HG02938 (cell line): ENCODE results near the gene MIEF1.

Source experiments
- ATAC-seq: cut with Tn5 transposase; IDR thresholded peaks from one replicate; pipeline ENCODE4 v1.9.1; 2021; ENCODE audit warnings: mild to moderate bottlenecking, moderate library complexity; ENCODE audit not compliant: unreplicated experiment

MIEF1 gene

DNA sequence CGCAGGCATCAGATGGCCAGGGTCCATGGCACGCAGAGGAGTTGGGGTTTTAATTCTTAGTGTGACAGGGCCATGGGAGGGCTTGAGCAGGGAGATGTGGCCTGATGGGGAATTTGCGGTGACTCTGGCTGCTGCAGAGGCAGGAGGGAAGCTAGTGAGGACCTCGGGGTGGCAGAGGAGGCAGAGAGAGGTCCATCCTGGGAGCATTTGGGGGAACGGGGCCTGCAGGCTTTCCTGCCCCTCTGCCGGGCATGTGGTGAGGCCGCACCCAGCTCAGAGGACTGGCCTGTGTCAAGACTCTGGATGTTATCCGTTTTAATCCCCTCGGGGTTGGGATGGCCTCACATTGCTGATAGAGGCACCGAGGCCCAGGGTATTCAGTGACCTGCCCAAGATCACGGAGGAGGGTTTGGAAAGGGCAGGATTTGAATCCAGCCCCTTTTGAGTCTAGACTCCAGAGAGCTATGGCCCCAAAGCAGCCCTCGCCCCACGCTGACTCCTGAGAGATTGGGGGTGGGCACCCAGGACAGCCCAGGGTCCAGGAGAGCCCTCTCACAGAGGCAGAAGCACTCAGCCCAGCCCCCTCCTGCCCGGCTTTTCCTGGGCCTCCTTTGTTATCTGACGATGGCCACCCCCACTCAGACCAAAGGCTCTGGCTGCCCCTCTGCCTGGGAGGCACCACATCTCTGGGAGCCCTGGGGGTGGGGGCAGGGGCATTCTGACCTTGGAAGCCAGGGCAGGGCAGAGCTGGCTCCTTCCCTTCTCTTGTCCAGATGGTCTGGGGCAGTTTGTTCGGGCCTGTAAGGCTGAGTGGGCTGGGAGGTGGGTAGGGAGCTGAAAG is 31.4 kb upstream of the MIEF1 start:
- ATAC-seq: no peak

DNA sequence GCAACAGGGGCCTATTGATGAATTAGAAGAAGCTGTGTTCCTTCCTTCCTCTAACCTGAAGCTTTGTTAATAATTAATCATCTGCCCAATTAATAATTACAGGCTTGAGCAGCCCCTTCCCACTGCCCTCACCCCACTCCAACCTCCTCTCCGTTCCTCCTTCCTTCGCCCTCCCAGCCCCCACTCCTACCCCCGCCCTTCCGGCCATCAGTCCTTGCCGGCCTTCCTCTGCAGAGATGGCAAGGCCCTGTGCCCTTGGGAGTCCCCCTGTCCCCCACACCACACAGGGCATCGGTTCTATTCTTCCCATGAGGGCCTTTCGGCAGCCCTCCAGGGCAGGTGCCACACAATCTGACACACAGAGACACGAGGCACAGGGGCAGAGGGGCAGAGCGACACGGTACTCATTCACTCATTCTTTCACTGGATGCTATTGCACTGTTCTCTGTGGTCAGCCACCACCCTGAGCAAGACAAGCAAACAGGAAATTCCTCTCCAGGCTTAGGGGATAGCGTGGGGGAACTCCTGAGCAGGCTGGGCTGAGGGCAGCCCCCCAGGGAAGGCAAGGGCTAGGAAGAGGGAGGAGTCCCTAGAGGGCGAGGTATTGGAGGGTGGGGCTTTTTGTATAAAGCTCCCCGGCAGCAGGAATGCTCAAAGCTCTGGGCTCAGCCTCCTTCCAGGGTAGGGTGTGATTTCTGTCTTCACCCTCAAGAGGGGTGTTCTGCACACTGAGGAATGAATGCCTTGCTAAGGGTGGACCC is 30.5 kb upstream of the MIEF1 start:
- peak; percentile 58 for ATAC-seq

DNA sequence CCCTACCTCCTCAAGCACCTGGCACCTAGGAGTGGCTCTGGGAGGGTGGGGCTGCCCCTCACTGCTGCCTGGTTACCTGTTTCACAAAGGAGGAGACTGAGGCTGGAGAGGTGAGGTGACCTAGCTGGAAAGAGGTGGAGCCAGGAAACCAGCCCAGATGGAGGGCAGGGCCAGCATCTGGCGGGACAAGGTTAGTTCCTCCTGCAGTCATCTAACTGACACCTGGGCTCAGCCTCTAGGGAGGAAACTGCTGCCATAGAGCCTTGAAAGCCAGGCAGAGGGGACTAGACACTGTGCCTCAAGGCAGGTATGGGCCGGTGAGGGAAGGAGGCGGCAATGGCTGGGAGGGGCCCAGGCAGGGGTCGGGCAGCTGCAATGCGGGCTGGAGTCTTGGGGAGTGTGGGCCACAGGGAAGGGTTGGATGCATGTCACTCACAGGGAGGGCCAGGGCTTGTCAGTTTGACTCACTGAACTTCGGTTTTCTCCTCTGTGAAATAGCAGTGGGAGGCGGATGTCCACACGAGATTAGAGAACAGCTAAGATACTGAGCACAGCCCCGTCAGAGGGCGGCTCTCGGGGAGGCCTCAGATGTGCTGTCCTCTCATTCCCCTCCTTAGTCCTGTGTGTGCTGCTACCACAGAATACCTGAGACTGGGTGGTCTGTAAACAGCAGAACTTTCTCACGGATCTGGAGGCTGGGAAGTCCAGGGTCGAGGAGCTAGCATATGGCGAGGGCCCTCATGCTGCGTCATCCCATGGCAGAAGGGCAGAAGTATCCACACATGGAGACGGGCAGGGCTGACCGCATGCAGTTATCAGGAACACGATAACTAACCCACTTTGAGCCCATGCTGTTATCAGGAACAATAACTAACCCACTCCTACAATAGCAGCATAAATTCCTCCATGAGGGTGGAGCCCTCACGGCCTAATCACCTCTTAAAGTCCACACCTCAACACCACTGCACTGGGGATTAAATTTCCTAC is 29.2 kb upstream of the MIEF1 start:
- ATAC-seq: no peak

DNA sequence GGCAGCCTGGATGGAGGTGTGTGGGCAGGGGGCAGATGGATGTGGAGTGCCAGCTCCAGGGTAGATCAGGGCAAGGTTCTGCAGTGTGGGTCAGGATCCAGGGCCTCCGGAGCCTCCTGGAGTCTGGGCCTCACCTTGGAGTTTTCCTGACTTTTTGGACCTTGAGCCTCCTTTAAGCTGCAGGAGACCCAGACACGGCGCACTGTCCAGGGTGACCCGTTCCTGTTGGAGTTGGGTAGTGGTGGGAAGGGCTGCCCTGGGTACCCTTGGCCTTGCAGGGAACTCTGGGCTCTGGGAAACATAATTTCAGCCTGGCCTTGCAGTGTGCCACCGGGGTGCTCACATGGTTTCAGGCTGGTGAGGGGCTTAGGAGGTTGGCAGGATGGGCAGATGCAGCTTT is 28.2 kb upstream of the MIEF1 start:
- ATAC-seq: no peak

DNA sequence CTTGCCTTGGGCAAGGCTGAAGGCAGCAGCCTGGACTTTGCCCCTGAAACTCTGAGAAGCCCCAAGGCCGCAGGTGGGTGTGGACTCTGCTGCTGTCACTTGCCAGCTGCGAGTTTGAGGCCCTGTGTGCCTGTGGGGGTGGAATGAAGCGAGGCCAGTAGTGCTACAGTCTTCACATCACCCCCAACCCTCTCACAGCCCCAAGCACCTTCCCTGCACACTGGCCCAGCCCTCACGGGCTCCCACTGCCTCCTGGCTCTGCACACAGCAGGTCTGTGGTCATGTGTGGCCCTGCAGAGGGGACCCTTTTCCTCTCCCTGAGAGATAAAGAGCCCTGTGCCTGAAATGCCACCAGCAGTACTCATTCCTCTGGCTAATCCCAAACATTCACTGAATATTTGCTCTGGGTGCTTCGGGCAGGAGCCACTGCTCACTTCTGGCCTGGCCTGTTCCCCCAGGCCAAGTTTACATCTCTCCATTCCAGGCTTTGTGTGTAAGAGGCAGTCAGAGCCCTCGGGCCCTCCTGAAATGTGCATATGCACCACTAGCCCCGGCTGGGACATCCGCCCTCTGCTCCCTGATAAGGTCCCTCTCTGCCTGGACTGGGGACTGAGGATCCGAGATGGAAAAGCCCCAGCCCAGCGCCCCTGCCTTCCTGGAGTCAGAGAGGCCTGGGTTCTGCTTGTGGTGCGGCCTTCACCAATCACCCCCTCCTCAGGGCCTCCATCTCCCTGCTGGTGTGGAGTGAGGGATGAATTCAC is 27.6 kb upstream of the MIEF1 start:
- no peak for ATAC-seq

DNA sequence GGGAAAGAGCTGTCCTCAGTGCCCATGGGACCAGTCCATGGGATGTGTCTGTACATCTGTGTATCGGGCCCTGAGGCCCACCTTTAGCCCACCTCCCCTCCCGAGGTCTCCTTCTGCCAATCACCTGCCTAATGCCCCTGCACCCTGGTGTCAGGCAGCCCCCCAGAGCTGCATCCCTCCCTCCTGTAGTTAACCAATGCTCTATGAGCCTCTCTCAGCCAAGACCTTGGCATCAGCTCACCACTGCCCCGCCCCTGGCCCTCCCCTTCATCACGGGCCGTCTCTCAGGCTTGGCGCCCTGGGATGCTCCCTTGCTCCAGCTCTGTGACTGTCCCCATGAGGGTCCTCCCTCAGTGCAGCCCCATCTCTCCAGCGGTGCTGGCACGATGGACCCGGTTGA is 26.8 kb upstream of the MIEF1 start:
- ATAC-seq: no peak

DNA sequence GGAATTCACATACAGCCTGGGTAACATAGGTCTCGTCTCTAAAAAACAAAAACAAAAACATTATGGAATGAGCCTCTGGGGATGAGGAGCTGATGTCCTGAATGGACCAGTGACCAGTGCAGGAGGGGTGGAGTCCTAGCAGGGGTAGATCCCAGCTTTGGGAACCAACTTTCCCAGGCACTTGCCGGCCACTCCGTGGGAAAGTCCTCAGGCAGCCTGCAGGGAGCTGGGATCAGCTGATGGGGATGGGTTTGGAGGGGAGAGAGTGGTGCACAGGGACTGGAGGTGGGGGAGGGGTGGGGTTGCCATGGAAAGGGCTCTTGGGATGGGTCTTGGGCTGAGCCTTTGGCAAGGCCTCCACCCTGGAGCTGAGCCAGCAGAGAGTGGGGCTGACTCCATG is 26.2 kb upstream of the MIEF1 start:
- ATAC-seq: no peak

DNA sequence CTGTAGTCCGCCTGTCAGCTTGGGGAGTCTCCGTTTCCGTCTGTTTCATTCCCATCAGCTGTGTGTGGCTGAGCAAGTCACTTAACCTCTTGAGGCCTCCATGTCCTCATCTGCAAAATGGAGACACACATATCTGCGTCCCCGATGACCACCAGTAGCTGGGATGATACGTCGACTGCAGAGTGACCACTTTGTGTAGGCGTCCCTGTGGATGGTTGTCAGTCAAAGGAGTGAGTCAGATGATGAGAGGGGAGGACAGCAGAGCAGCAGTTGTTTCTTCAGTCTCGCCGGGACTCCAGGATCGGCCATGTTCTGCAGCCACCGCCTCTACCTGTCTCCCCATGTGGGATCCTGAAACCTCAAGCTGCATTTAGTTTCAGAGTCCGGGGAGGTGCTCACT is 25.4 kb upstream of the MIEF1 start:
- no peak for ATAC-seq

DNA sequence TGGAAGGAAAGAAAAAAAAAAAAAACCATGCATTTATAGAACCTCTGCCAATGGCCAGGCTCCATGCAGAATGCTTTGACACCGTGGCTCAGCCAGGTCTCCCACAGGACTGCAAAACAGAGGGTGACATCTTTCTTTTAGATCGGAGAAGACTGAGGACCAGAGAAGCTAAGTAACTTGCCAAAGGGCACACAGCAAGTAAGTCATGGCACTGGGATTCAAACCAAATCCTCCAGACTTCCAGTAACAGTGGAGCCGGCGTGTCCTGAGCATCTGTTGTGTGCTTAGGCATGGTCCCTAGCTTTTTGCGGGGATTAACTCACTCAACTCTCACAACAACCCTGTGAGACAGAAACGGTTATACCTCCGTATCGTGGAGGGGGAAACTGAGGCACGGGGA is 24.5 kb upstream of the MIEF1 start:
- no peak for ATAC-seq

DNA sequence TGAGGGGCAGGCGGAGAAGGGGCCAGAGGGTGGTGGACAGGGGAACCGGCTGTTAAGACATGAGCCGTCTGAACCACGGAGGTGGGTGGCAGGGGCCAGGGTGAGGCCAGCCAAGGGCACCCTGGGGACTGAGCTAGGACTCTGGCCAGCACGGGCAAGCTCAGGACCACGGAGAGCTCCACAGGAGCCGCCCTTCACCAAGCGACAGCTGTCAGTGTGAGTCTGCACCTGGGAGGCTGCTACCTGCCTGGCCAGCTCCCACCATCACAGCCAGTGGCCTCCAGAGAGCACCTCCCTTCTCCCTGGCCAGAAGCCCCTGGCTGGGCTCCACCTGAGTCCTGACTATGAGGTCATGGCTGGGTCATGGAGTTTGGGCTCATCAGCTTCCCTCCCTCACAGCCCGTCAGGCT is 23.6 kb upstream of the MIEF1 start:
- ATAC-seq: no peak

DNA sequence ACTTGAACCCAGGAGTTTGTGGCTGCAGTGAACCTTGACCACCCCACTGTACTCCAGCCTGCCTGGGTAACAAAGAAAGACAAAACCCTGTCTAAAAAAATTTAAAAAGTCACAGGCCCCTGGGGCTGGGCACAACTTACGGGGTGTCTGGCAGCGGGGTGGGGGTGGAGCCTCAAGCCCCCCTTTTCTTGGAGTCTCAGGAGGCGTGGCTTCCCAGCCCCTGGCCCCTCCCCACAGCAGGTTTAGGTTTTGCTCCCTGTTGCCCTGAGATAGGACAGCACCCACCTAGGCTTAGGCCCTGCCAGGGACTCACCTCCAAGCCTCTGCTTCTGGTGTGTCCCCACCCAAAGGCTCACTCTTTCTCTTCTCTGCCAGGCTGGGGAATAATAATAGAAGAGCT is 22.8 kb upstream of the MIEF1 start:
- no peak for ATAC-seq

DNA sequence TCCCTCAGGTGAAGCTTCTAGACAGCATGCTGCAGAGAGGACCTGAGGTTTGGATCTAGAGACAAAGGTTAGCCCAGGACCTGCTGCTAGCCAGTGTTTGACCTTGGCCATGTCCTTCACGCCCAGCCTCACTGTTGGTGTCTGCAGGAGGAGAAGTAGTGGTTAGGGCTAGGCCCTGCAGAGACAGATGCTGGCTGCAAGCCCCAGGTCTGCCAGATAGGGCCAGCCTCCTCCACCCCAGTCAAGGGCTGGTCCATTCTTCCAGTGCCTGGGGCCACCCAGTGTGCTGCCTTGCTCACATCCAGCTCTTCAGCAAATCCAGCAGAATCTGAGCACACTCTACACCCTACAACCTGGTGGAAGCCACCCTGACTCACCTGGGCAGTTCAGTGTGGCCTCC is 21.5 kb upstream of the MIEF1 start:
- no peak for ATAC-seq

DNA sequence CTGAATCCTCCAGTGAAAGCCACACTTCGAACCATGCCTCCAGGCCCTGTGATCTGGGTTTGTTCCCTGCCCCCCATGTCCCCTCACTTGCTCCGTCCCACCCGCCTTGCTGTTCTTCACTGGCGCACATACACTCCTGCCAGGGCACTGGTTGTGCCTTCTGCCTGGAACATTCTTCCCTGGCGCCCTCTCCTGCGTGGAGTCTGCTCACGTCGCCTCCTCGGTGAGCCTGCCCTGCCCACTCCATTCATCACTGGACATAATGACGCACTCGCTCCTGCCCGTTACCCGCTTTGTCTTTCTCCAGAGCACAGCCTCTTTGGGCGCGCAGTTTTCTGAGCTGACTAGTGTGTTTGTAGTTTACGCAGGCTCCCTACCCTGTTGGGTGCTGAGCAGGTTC is 21.0 kb upstream of the MIEF1 start:
- ATAC-seq: no peak

DNA sequence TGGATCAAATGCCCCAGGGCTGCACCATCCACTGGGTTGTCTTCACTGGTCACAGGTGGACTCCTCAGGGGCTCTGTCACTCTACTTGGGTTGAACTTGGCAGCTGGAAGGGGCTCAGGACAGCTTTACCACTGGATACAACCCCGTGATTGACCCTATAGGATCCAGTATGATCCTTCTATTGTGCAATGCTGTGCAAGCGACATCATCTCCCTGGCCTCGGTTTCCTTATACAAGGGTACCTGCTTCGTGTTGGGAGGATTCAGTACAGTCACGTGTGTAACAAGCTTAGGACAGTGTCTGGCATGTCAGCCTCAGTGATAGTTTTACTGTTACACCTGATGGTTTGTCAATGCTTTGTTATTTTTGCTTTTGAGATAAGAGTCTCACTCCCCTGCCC is 20.5 kb upstream of the MIEF1 start:
- ATAC-seq: no peak

DNA sequence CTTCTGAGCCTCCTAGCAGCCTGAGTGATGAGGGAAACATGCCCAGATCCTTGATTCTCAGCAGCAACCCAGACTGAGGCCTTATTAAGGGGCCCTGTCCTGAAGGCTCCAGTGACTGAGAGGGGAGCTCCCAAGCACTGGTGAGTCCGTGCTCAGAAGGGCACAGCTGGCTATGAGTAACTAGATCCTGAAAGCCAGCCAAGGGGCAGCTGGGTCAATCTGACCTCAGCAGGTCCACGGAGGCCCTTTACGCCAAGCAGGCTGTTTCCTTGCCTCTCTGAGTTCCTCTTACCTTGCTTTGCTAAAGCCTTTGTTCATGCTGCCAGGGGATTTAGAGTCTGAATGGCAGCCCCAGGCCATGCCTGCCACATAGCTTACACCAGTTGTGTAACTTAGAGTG is 19.3 kb upstream of the MIEF1 start:
- ATAC-seq: no peak

DNA sequence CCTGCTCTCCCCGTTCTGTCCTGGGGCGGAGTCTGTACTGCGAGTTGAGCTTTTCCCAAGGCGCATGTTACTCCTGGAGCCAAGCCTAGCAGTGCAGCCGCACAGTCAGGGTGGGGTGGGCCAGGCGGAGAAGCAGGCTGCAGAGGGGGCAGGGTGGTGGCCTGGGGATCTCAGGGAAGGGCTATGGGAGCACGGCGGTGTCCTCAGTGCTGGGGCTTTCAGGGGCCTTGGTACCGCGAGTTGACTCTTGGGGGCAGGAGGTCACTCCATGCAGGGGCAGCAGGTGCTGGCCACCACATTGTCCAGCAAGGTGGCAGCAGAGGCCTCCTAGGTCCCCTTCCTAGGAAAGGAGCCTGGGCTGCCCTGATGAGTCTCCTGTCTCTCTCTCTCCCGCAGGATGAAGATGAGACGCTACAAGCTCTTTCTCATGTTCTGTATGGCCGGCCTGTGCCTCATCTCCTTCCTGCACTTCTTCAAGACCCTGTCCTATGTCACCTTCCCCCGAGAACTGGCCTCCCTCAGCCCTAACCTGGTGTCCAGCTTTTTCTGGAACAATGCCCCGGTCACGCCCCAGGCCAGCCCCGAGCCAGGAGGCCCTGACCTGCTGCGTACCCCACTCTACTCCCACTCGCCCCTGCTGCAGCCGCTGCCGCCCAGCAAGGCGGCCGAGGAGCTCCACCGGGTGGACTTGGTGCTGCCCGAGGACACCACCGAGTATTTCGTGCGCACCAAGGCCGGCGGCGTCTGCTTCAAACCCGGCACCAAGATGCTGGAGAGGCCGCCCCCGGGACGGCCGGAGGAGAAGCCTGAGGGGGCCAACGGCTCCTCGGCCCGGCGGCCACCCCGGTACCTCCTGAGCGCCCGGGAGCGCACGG is 14.9 kb upstream of the MIEF1 start:
- no peak for ATAC-seq

DNA sequence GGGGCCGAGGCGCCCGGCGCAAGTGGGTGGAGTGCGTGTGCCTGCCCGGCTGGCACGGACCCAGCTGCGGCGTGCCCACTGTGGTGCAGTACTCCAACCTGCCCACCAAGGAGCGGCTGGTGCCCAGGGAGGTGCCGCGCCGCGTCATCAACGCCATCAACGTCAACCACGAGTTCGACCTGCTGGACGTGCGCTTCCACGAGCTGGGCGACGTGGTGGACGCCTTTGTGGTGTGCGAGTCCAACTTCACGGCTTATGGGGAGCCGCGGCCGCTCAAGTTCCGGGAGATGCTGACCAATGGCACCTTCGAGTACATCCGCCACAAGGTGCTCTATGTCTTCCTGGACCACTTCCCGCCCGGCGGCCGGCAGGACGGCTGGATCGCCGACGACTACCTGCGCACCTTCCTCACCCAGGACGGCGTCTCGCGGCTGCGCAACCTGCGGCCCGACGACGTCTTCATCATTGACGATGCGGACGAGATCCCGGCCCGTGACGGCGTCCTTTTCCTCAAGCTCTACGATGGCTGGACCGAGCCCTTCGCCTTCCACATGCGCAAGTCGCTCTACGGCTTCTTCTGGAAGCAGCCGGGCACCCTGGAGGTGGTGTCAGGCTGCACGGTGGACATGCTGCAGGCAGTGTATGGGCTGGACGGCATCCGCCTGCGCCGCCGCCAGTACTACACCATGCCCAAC is 14.1 kb upstream of the MIEF1 start:
- no peak for ATAC-seq

DNA sequence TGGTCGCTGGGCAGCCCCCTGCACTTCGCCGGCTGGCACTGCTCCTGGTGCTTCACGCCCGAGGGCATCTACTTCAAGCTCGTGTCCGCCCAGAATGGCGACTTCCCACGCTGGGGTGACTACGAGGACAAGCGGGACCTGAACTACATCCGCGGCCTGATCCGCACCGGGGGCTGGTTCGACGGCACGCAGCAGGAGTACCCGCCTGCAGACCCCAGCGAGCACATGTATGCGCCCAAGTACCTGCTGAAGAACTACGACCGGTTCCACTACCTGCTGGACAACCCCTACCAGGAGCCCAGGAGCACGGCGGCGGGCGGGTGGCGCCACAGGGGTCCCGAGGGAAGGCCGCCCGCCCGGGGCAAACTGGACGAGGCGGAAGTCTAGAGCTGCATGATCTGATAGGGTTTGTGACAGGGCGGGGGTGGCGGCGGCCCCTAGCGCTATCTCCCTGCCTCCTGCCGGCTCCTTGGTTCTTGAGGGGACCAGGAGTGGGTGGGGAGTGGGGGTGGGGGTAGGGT is 13.5 kb upstream of the MIEF1 start:
- no peak for ATAC-seq
